Neural progenitor cell (in vitro differentiated cells): Measurements from ENCODE around the gene IL17RB.

Experiments
- CTCF ChIP-seq: fragments of 200-600 bp; sonication (generic); IDR thresholded peaks from 2 replicates; pipeline ENCODE4 v1.5.1; 2017; ENCODE audit warnings: antibody characterized with exemption, mild to moderate bottlenecking
- EZH2 ChIP-seq: fragments of 200-600 bp; sonication (generic); IDR thresholded peaks from 2 replicates; pipeline ENCODE4 v1.6.1; 2017; ENCODE audit warnings: antibody characterized with exemption, mild to moderate bottlenecking, moderate library complexity
- EZH2phosphoT487 ChIP-seq: fragments of 200-600 bp; sonication (generic); IDR thresholded peaks from 2 replicates; pipeline ENCODE4 v1.6.1; 2017; ENCODE audit warnings: antibody characterized with exemption

- TF ChIP-seq CTCF: no peak
- TF ChIP-seq EZH2phosphoT487: no peak
- TF ChIP-seq EZH2: no peak
These were observed 12.8 kb downstream of the IL17RB start for GRCh38 chr3:53859178-53859577.
